ENCODE data around the gene NAV3.

Gene NAV3

GRCh38 chr12:77845831-77846230 lies 15.1 kb downstream of the NAV3 start:
- DNase-seq, result peak; percentile 70

GRCh38 chr12:77847060-77847541 lies 16.4 kb downstream of the NAV3 start:
- DNase-seq, result peak; percentile 54

DNA sequence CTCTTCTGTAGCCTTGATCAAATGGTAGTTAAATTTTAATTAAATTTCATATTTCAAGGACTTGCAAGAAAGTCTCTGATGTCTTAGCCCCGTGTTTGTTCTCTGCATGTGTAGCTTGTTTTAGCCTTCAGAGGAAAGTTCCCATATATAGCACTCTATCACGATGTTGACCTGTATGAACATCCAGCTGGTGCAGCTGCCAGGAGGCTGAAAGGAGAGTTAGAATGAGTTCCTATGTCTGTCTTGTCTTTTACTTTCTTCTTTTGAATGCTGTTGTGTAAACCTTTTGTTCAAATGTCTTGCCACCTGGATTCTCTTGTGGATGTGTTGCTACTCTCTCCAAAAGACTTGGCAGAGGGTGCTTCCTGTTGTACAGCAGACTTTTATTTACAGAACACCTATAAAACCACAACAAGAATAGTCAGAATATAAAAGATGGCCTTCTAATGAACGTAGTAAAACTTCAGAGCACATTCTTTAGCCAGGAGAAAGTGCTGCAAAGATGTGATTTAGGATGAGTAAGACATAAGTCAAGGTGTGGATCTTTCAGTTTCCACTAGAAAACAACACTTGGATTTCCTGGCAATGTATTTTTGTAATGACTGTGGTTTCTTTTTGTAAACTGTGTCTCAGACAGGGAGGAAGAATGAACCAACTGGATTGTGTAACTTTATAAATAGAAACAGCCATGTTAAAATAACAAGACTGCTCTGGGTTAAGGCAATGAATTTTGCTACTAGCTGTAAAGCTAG lies 17.2 kb downstream of the NAV3 start:
- DNase-seq, result peak; percentile 56

DNA sequence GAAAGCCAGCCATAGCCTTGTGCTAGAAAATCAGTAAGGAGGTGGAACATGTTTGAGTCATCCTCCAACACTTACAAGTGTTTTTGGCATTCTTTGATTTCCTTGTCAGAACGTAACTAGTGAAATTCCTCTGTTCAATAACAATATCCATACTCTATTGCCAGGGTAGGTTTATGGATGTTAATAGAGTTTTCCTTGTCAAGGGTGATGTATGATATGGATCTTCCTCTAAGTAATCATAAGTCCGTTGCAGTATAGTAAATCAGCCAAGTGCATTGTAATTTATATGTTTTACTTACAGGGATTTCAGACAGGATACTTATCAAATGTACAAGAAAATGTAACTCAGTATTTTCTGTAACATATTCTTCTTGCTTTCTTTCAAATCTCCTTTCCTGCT lies 19.4 kb downstream of the NAV3 start:
- no peak for DNase-seq

DNA sequence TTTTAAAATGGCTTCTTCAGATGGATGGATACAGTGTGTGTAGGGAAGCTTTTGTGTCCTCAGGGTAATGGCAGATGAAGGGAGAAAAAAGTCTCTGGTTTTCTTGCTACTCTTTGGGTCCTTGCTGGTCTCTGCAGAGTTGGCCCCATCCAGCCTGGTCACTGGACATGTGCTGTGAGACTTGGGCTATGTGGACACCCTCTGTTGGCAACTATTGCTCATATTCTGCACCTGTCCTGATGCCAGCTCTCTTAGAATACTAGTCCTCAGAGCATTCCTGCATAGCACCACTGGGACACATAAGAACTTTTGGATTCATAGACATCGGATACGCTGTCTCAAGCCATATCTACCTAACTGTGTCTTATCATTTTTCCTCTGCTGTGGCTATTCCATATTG lies 20.0 kb downstream of the NAV3 start:
- no peak for DNase-seq

GRCh38 chr12:77855548-77855947 lies 24.9 kb downstream of the NAV3 start:
- DNase-seq, result peak; percentile 60

DNA sequence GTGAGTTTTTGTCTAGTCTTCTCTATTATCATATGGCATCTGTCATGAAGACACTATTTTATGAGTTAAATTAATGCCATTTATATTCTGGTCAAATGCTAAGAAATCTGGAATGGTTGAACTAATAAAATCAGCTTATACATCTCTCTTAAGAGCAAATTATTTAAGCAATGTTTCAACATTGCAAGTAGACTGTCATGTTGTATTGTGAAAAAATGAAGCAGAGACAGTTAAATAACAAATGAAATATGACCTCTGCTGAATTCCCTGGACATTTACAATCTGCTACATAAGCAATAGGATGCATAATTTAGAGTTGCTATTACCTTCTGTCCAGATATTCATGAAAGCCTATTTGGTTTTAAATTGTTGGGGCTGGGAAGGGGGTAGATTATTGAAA lies 30.6 kb downstream of the NAV3 start:
- no peak for DNase-seq

DNA sequence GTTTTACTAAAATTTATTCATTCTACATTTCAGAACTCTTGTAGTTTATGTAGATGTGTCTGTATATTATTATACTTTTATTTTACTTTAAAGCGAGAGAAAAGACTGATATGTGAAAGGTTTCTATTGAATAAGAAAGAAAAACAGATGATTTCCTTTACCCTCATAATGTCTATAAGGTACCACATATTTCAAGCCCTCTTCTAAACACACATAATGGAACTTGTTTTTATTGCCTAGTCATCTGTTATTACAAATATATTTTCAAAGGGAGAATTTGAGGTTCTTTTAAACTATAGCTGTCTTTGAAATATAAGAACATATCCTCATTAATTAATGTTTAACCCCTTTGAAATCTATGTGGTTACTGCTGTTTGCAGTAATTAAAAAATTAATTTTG lies 34.5 kb downstream of the NAV3 start:
- DNase-seq, result no peak

- DNase-seq, result no peak
Measured at GRCh38 chr12:77878901-77879300, 48.2 kb downstream of the NAV3 start.

DNA sequence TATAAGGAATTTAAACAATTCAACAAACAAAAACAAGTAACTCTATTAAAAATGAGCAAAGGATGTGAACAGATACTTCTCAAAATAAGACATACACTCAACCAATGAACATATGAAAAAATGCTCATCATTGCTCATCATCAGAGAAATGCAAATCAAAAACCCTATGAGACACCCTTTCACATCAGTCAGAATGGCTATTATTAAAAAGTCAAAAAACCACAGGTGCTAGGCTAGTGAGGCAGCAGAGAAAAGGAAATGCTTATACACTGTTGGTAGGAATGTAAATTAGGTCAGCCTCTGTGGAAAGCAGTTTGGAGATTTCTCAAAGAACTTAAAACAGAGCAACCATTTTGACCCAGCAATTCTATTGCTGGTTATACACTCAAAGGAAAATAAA lies 52.0 kb downstream of the NAV3 start:
- DNase-seq, result no peak

GRCh38 chr12:77888611-77889010 lies 57.9 kb downstream of the NAV3 start:
- DNase-seq, result peak; percentile 84

- no peak for DNase-seq
Measured at GRCh38 chr12:77891518-77892147, 60.9 kb downstream of the NAV3 start.

- peak; percentile 74 for DNase-seq
Measured at GRCh38 chr12:77893918-77894317, 63.2 kb downstream of the NAV3 start.

DNA sequence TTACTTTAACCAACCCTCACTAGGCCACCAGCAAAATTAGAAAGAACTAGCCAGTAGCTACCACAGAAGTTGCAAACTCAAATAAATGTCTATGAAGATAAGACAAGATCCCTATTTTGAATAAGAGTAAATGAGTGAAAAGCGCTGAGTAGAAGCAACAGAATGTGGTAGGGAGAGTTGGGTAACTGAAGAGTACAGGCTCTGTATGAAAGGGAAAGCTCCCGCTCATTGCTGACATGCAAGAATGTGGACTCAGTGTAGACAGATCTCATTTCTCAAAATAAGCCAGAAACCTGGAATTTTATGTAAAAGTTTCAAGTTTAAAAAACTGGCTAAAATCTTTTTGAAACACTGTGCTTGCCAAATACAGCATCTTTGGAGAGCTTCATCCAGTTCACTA lies 63.9 kb downstream of the NAV3 start:
- peak; percentile 13 for DNase-seq

- no peak for DNase-seq
Measured at GRCh38 chr12:77895699-77896098, 65.0 kb downstream of the NAV3 start.

GRCh38 chr12:77907936-77908335 lies 77.2 kb downstream of the NAV3 start:
- DNase-seq, result no peak

- DNase-seq, result peak; percentile 28
Measured at GRCh38 chr12:77914081-77914488, 83.4 kb downstream of the NAV3 start.

- DNase-seq, result no peak
Measured at GRCh38 chr12:77915071-77915600, 84.4 kb downstream of the NAV3 start.

DNA sequence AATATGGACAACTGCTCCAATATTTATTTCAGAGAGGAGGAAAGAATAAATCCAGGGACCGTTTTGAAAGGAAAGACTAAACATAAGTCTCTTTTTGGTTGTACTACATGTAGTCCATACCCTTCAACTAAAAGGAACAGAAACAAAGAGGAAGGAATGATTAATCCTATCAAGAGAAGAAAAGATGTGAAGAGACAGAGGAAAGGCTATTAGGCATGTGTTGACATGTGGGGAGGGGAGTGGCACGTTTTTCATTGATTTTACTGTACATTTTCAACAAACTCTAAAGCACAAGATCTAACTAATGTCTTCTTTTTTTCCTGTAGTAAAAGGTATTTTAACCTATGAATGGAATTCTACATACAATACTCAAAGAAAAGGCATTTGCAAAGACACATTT lies 85.6 kb downstream of the NAV3 start:
- DNase-seq, result no peak

GRCh38 chr12:77918046-77918445 lies 87.4 kb downstream of the NAV3 start:
- DNase-seq, result no peak

DNA sequence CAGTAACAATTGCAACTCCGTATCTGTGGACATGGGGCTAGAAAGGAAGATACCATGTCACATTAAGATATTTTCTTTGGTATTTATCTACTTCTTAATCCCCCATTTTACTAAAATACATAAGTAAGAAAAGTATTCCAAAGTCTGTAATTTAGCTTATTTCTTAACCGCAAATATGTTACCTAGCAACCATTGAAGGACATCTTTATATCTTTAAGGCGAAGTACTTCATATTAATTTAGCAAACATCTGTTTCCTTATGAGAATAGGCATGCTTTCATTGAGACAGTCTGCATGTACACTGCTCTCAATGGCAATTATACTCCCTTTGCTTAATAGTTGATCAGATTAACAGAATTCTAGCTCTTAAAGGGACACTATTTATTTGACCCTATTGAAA lies 88.8 kb downstream of the NAV3 start:
- DNase-seq, result no peak

DNA sequence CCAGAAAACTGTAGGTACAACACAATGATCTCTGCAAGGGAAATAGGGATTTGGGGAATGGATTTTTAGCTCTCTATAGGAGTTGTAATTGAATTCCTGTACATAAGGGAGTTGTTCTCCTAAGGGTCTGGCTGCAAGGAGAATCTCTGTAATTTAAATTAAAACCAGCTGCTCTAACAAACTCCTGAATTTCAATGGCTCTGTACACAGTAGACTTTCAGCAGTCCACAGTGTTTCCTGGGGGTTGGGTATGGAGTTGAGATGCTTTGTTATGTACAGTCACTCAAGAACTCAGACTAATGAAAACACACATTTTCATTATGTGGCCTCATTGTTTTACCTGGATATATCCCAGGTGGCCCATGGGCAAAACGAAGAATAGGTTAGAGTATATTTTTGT lies 93.2 kb downstream of the NAV3 start:
- DNase-seq, result no peak

GRCh38 chr12:77924703-77925102 lies 94.0 kb downstream of the NAV3 start:
- DNase-seq, result peak; percentile 14

DNA sequence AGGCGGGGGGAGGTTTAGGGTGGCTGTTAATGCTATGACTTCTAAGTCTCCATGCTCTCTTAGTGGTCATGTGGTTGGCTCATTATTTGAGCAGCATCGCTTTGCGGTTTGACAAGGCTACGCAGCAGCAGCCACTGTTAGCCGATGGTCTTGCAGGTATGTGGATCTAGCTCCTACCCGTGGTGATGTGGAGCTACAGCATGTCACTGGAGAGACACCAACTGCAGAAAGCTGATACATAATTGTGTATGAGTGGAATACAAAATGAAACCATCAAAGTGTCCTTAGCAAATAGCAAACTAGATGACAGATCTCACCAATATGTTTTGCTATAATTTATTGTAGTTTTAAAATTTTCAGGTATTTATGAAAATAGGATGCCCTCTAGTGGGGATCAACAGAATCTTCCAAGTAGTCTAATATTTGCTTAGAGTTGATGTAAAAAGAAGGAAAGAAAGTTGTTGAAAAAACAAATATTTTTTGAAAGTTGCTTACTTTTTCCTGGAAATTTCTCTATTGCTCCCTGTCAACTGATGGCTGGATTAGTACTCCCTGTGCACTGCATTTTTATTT lies 94.9 kb downstream of the NAV3 start:
- DNase-seq, result peak; percentile 99
